BLaER1 (cell line): ENCODE data around the gene TVP23A.
"Not testable (repeated sequence)": the region's sequence is repeated elsewhere in the genome, so short reads cannot be mapped to it uniquely, and the experiment has no call there.

ENCODE experiments used
- H3K27ac ChIP-seq: shearing (Covaris generic); formaldehyde crosslinking; 2 replicates; pipeline ENCODE4 v1.8.1; 2022
- H3K27me3 ChIP-seq: shearing (Covaris generic); formaldehyde crosslinking; 2 replicates; pipeline ENCODE4 v1.8.1; 2022
- H3K36me3 ChIP-seq: shearing (Covaris generic); formaldehyde crosslinking; 2 replicates; pipeline ENCODE4 v1.8.1; 2022
- H3K4me1 ChIP-seq: shearing (Covaris generic); formaldehyde crosslinking; 2 replicates; pipeline ENCODE4 v1.8.1; 2022
- H3K4me2 ChIP-seq: shearing (Covaris generic); formaldehyde crosslinking; 2 replicates; pipeline ENCODE4 v1.8.1; 2022
- H3K4me3 ChIP-seq: shearing (Covaris generic); formaldehyde crosslinking; 2 replicates; pipeline ENCODE4 v1.8.1; 2022
- H3K9ac ChIP-seq: shearing (Covaris generic); formaldehyde crosslinking; 2 replicates; pipeline ENCODE4 v1.8.1; 2022
- H3K9me3 ChIP-seq: shearing (Covaris generic); formaldehyde crosslinking; 2 replicates; pipeline ENCODE4 v1.8.1; 2022
- H4K20me1 ChIP-seq: shearing (Covaris generic); formaldehyde crosslinking; 2 replicates; pipeline ENCODE4 v1.8.1; 2022
- Cebpa-rat ChIP-seq: shearing (Covaris generic); IDR thresholded peaks from 2 replicates; pipeline ENCODE4 v1.8.1; 2022

The TVP23A gene

GRCh38 chr16:10838621-10839278 is 20.2 kb upstream of the TVP23A start:
- no peak for TF ChIP-seq Cebpa-rat

GRCh38 chr16:10836174-10836853 is 17.7 kb upstream of the TVP23A start:
- Histone ChIP-seq H3K4me2 (no peak overlapping the region), H3K27ac (no peak overlapping the region), H3K9ac (no peak overlapping the region)

More at GRCh38 chr16:10838621-10839278, 20.2 kb upstream of the TVP23A start:
- 0 out of 2 replicates have a peak, but pooled peaks cover 5% of the 10 kb centered on the region for H3K9me3 ChIP-seq
- no peak overlapping the region for H3K4me3 ChIP-seq
- no peak overlapping the region for H3K4me2 ChIP-seq
- no peak overlapping the region for H3K27ac ChIP-seq
- H4K20me1 ChIP-seq, result no peaks in the 10 kb centered on the region
- no peaks in the 10 kb centered on the region for H3K27me3 ChIP-seq
- H3K36me3 ChIP-seq, result no peaks in the 10 kb centered on the region
- H3K4me1 ChIP-seq, result peaks cover 9% of the 10 kb centered on the region; the same call in 1 of the 2 replicates
- H3K9ac ChIP-seq, result no peak overlapping the region

GRCh38 chr16:10835281-10835931 is 16.8 kb upstream of the TVP23A start:
- Histone ChIP-seq H3K9ac (no peak overlapping the region), H3K27ac (no peak overlapping the region), H4K20me1 (no peaks in the 10 kb centered on the region), H3K27me3 (no peaks in the 10 kb centered on the region), H3K4me1 (peaks cover 16% of the 10 kb centered on the region), H3K9me3 (0 out of 2 replicates have a peak, but pooled peaks cover 5% of the 10 kb centered on the region), H3K36me3 (no peaks in the 10 kb centered on the region), H3K4me2 (no peak overlapping the region), H3K4me3 (no peak overlapping the region)
- no peak for TF ChIP-seq Cebpa-rat

More at GRCh38 chr16:10836174-10836853, 17.7 kb upstream of the TVP23A start:
- 0 out of 2 replicates have a peak, but pooled peaks cover 5% of the 10 kb centered on the region for H3K9me3 ChIP-seq
- no peak overlapping the region for H3K4me3 ChIP-seq
- TF ChIP-seq Cebpa-rat, result no peak
- H3K27me3 ChIP-seq, result no peaks in the 10 kb centered on the region
- peaks cover 11% of the 10 kb centered on the region for H3K4me1 ChIP-seq
- H3K36me3 ChIP-seq, result no peaks in the 10 kb centered on the region
- no peaks in the 10 kb centered on the region for H4K20me1 ChIP-seq

GRCh38 chr16:10834766-10835165 is 16.2 kb upstream of the TVP23A start:
- no peaks in the 10 kb centered on the region for H3K27me3 ChIP-seq
- H3K27ac ChIP-seq, result no peak overlapping the region
- no peak for TF ChIP-seq Cebpa-rat
- no peaks in the 10 kb centered on the region for H4K20me1 ChIP-seq
- H3K9ac ChIP-seq, result no peak overlapping the region
- no peak overlapping the region for H3K4me3 ChIP-seq
- 0 out of 2 replicates have a peak, but pooled peaks cover 5% of the 10 kb centered on the region for H3K9me3 ChIP-seq
- H3K4me1 ChIP-seq, result peaks cover 16% of the 10 kb centered on the region
- H3K36me3 ChIP-seq, result no peaks in the 10 kb centered on the region
- H3K4me2 ChIP-seq, result no peak overlapping the region

- TF ChIP-seq Cebpa-rat, result no peak
- Histone ChIP-seq H3K4me3 (no peak overlapping the region), H3K9ac (no peak overlapping the region), H3K36me3 (no peaks in the 10 kb centered on the region), H3K4me2 (no peak overlapping the region), H3K4me1 (peaks cover 21% of the 10 kb centered on the region), H3K27me3 (no peaks in the 10 kb centered on the region), H3K27ac (no peak overlapping the region), H4K20me1 (no peaks in the 10 kb centered on the region), H3K9me3 (0 out of 2 replicates have a peak, but pooled peaks cover 5% of the 10 kb centered on the region)
These were observed 15.5 kb upstream of the TVP23A start for GRCh38 chr16:10834130-10834529.

GRCh38 chr16:10833271-10833670 is 14.7 kb upstream of the TVP23A start:
- H3K27me3 ChIP-seq, result no peaks in the 10 kb centered on the region
- H3K4me3 ChIP-seq, result no peak overlapping the region
- peaks cover 30% of the 10 kb centered on the region for H3K4me1 ChIP-seq
- H3K4me2 ChIP-seq, result no peak overlapping the region
- H3K9ac ChIP-seq, result no peak overlapping the region
- no peak for TF ChIP-seq Cebpa-rat
- no peaks in the 10 kb centered on the region for H3K36me3 ChIP-seq
- H4K20me1 ChIP-seq, result no peaks in the 10 kb centered on the region
- H3K9me3 ChIP-seq, result 0 out of 2 replicates have a peak, but pooled peaks cover 5% of the 10 kb centered on the region
- H3K27ac ChIP-seq, result no peak overlapping the region

GRCh38 chr16:10831894-10832886 is 13.6 kb upstream of the TVP23A start:
- no peaks in the 10 kb centered on the region for H3K36me3 ChIP-seq
- H3K27ac ChIP-seq, result peak overlapping the region; percentile 50; the same call in 1 of the 2 replicates
- H3K4me3 ChIP-seq, result no peak overlapping the region
- no peak for TF ChIP-seq Cebpa-rat
- H3K9me3 ChIP-seq, result 0 out of 2 replicates have a peak, but pooled peaks cover 5% of the 10 kb centered on the region
- peaks cover 39% of the 10 kb centered on the region for H3K4me1 ChIP-seq
- H3K4me2 ChIP-seq, result peak overlapping the region; percentile 30
- no peaks in the 10 kb centered on the region for H4K20me1 ChIP-seq
- H3K9ac ChIP-seq, result no peak overlapping the region
- no peaks in the 10 kb centered on the region for H3K27me3 ChIP-seq

- H3K9ac ChIP-seq, H3K4me2 ChIP-seq, H3K4me3 ChIP-seq, H3K27me3 ChIP-seq, H3K36me3 ChIP-seq, H3K9me3 ChIP-seq, H3K27ac ChIP-seq, H4K20me1 ChIP-seq: not testable (repeated sequence)
- H3K4me1 ChIP-seq, result peaks cover 39% of the 10 kb centered on the region
These were observed 11.6 kb upstream of the TVP23A start for GRCh38 chr16:10830240-10830639.

GRCh38 chr16:10829390-10830098 is 10.9 kb upstream of the TVP23A start:
- H3K4me2 ChIP-seq, result peak overlapping the region; percentile 78
- H4K20me1 ChIP-seq, H3K27me3 ChIP-seq, H3K4me3 ChIP-seq, H3K9me3 ChIP-seq, H3K36me3 ChIP-seq: not testable (repeated sequence)
- peak overlapping the region; percentile 83 for H3K27ac ChIP-seq
- H3K9ac ChIP-seq, result peak overlapping the region; percentile 68; the same call in 1 of the 2 replicates
- peaks cover 39% of the 10 kb centered on the region for H3K4me1 ChIP-seq
